HCT116 (cell line): ENCODE results near the gene IRF4. TPM values are rescaled to one million over a fixed set of nuclear protein-coding genes. Genes with fewer than 3 reads are reported as not detected.

Source experiments
- ATAC-seq: fragments of 200-7000 bp; cut with Tn5 transposase; 2 replicates; pipeline ENCODE4 v1.9.1; 2020; ENCODE audit warnings: mild to moderate bottlenecking, moderate library complexity
- BruUV-seq: library from RNA; stranded (reverse); fragments of 400-500 nt; replicated peaks from 2 replicates; lab custom pipeline; 2021; lab: Mats Ljungman, UMichigan
- CTCF ChIA-PET: fragments of 300-600 bp; sonication (Branson Sonifier 250); formaldehyde crosslinking; loops from one replicate; lab custom pipeline; 2021; ENCODE audit warnings: antibody characterized with exemption; lab: Charles Lee
- POLR2A ChIA-PET: fragments of 300-600, 350-600 bp; sonication (Branson Sonifier 250); formaldehyde crosslinking; loops from one replicate; lab custom pipeline; 2021; ENCODE audit warnings: antibody characterized with exemption; lab: Charles Lee
- RAD21 ChIA-PET, 2 experiments: fragments of 300-600 bp; sonication (Branson Sonifier 250); formaldehyde crosslinking; loops; one replicate each; lab custom pipeline; 2023; ENCODE audit warnings: low total read pairs in 2 of 2; ENCODE audit not compliant: uncharacterized antibody in 2 of 2, unreplicated experiment in 2 of 2, low non-redundant PET in 1 of 2; lab: Charles Lee
- DNase-seq: peaks from one replicate; pipeline ENCODE4 v3.0.0-alpha.2; 2010; ENCODE audit warnings: low read depth, low spot score
- H2AFZ ChIP-seq: fragments of 200-600 bp; shearing (Covaris generic), sonication (generic); 2 replicates; pipeline ENCODE4 v1.6.1; 2017; ENCODE audit warnings: low read depth, mixed run types, mixed read lengths, antibody characterized with exemption, low read length; ENCODE audit not compliant: poor library complexity, severe bottlenecking
- H3K27ac ChIP-seq: 2 replicates; pipeline ENCODE4 v1.5.1; 2012; ENCODE audit warnings: low read depth, low read length
- H3K27me3 ChIP-seq: fragments of 200-600 bp; sonication (generic); 2 replicates; pipeline ENCODE4 v1.6.1; 2016; ENCODE audit warnings: mixed run types, low read length, mixed read lengths; ENCODE audit not compliant: insufficient read depth
- H3K36me3 ChIP-seq, 2 experiments: fragments of 200-500 bp in 1 of 2; fragments of 200-600 bp in 1 of 2; sonication (Bioruptor generic) in 1 of 2; sonication (generic) in 1 of 2; 2 replicates each; pipeline versions ENCODE4 v1.5.1 to v1.6.1; 2014 to 2016; ENCODE audit warnings: low read length in 2 of 2, inconsistent platforms in 1 of 2, mixed read lengths in 1 of 2, mixed run types in 1 of 2; ENCODE audit not compliant: insufficient read depth in 2 of 2, control insufficient read depth in 1 of 2
- H3K4me1 ChIP-seq, 2 experiments: fragments of 200-600 bp in 1 of 2; sonication (generic) in 1 of 2; 2 replicates each; pipeline versions ENCODE4 v1.5.1 to v1.6.1; 2012 to 2017; ENCODE audit warnings: low read length in 2 of 2, inconsistent platforms in 1 of 2, mild to moderate bottlenecking in 1 of 2, mixed read lengths in 1 of 2, mixed run types in 1 of 2, moderate library complexity in 1 of 2; ENCODE audit not compliant: insufficient read depth in 2 of 2, control insufficient read depth in 1 of 2
- H3K4me2 ChIP-seq: fragments of 200-600 bp; sonication (generic); 2 replicates; pipeline ENCODE4 v1.6.1; 2017; ENCODE audit warnings: mixed run types, low read length, mixed read lengths
- H3K4me3 ChIP-seq, 2 experiments: fragments of 200-600 bp in 1 of 2; sonication (generic) in 1 of 2; replicated peaks in 1 of 2; 2 replicates each; pipeline ENCODE4 v1.5.1; 2011 to 2016; ENCODE audit warnings: low read length in 2 of 2, control low read depth in 1 of 2, low read depth in 1 of 2, mild to moderate bottlenecking in 1 of 2, mixed read lengths in 1 of 2, mixed run types in 1 of 2
- H3K79me2 ChIP-seq: fragments of 200-600 bp; sonication (generic); 2 replicates; pipeline ENCODE4 v1.6.1; 2017; ENCODE audit warnings: mild to moderate bottlenecking, mixed run types, low read length, moderate library complexity, mixed read lengths; ENCODE audit not compliant: insufficient read depth
- H3K9ac ChIP-seq: fragments of 200-600 bp; sonication (generic); 2 replicates; pipeline ENCODE4 v1.6.1; 2016; ENCODE audit warnings: low read length, mixed read lengths
- H3K9me2 ChIP-seq: fragments of 200-600 bp; sonication (generic), shearing (Covaris generic); 2 replicates; pipeline ENCODE4 v1.6.1; 2017; ENCODE audit warnings: mixed run types, mild to moderate bottlenecking, moderate library complexity; ENCODE audit not compliant: insufficient read depth
- H3K9me3 ChIP-seq, 2 experiments: fragments of 200-500 bp in 1 of 2; fragments of 200-600 bp in 1 of 2; sonication (Bioruptor generic) in 1 of 2; sonication (generic) in 1 of 2; 2 replicates each; pipeline ENCODE4 v1.6.1; 2014 to 2017; ENCODE audit warnings: low read length in 2 of 2, mixed read lengths in 2 of 2, inconsistent platforms in 1 of 2, low read depth in 1 of 2, mild to moderate bottlenecking in 1 of 2, mixed run types in 1 of 2, moderate library complexity in 1 of 2; ENCODE audit not compliant: control insufficient read depth in 1 of 2, insufficient read depth in 1 of 2
- H4K20me1 ChIP-seq: fragments of 200-600 bp; sonication (generic), shearing (Covaris generic); 2 replicates; pipeline ENCODE4 v1.6.1; 2017; ENCODE audit warnings: mixed run types, mild to moderate bottlenecking, moderate library complexity; ENCODE audit not compliant: insufficient read depth
- ATF3 ChIP-seq: IDR thresholded peaks from 2 replicates; pipeline ENCODE4 v1.6.1; 2012
- CBX3 ChIP-seq: IDR thresholded peaks from 2 replicates; pipeline ENCODE4 v1.6.1; 2012; ENCODE audit warnings: low read depth
- CTCF ChIP-seq, 3 experiments: fragments of 200-600 bp in 1 of 3; sonication (generic) in 1 of 3; IDR thresholded peaks in 2 of 3; conservative IDR thresholded peaks in 1 of 3; 2 replicates each; pipeline ENCODE4 v1.5.1; 2012 to 2017; ENCODE audit warnings: low read depth in 2 of 3, low read length in 2 of 3, antibody characterized with exemption in 1 of 3, borderline replicate concordance in 1 of 3, control low read depth in 1 of 3, mild to moderate bottlenecking in 1 of 3, mixed read lengths in 1 of 3, mixed run types in 1 of 3, moderate library complexity in 1 of 3; ENCODE audit not compliant: insufficient read depth in 1 of 3
- ELF1 ChIP-seq: IDR thresholded peaks from 2 replicates; pipeline ENCODE4 v1.6.1; 2012; ENCODE audit warnings: low read depth, borderline replicate concordance
- EZH2phosphoT487 ChIP-seq: fragments of 200-600 bp; IDR thresholded peaks from 2 replicates; pipeline ENCODE4 v1.6.1; 2018; ENCODE audit warnings: antibody characterized with exemption, borderline replicate concordance
- POLR2AphosphoS5 ChIP-seq: IDR thresholded peaks from 2 replicates; pipeline ENCODE4 v1.6.1; 2011; ENCODE audit warnings: mild to moderate bottlenecking, low read depth, low read length, moderate library complexity
- REST ChIP-seq: IDR thresholded peaks from 2 replicates; pipeline ENCODE4 v1.6.1; 2012; ENCODE audit warnings: low read depth
- SIN3A ChIP-seq: IDR thresholded peaks from 2 replicates; pipeline ENCODE4 v1.6.1; 2012; ENCODE audit warnings: low read depth
- TCF7L2 ChIP-seq: IDR thresholded peaks from 2 replicates; pipeline ENCODE4 v1.7.0; 2011; ENCODE audit warnings: borderline replicate concordance, inconsistent platforms; ENCODE audit not compliant: insufficient read depth, insufficient read length; ENCODE audit errors: extremely low read depth
- ZBTB33 ChIP-seq: IDR thresholded peaks from 2 replicates; pipeline ENCODE4 v1.6.1; 2011; ENCODE audit warnings: mild to moderate bottlenecking, low read length, moderate library complexity; ENCODE audit not compliant: insufficient replicate concordance; ENCODE audit errors: extremely low read depth
- intact Hi-C: fragments of 100-400 bp; cut with micrococcal nuclease; formaldehyde crosslinking; loops from 2 replicates; pipeline ENCODE4 v1.10.0; 2022
- total RNA-seq: library from RNA; stranded (reverse); gene quantifications from one replicate; pipeline ENCODE4 v1.2.1, GENCODE V29; 2021; ENCODE audit not compliant: unreplicated experiment

Gene IRF4
- total RNA-seq, 1 experiment from 2014 or later = 1.2 TPM

- RAD21 ChIA-PET = no interaction called here
- BruUV-seq = no TSS peak
- Histone ChIP-seq H3K9me3 (no peaks in the 10 kb centered on the region), H3K79me2 (no peaks in the 10 kb centered on the region), H3K36me3 (no peaks in the 10 kb centered on the region), H3K27ac (no peak overlapping the region), H3K9me2 (no peaks in the 10 kb centered on the region), H2AFZ (no peak overlapping the region), H3K27me3 (0 out of 2 replicates have a peak, but pooled peaks cover 5% of the 10 kb centered on the region), H3K4me1 (peaks cover 0 to 7% of the 10 kb centered on the region in 2 experiments; a peak in 1 of 4 replicates), H4K20me1 (no peaks in the 10 kb centered on the region), H3K4me3 (no peak overlapping the region), H3K9ac (no peak overlapping the region), H3K4me2 (no peak overlapping the region)
- no peak for ATAC-seq
- CTCF ChIA-PET = no interaction called here
- POLR2A ChIA-PET = no interaction called here
- DNase-seq = no peak
- TF ChIP-seq EZH2phosphoT487 (no peak), TCF7L2 (no peak)
- intact Hi-C loops = no loop called here
Observed at GRCh38 chr6:448296-449056, 56.9 kb downstream of the IRF4 start.

- ATAC-seq = no peak
- Histone ChIP-seq H3K4me3 (no peak overlapping the region), H3K9ac (no peak overlapping the region), H4K20me1 (no peaks in the 10 kb centered on the region), H3K4me1 (peaks cover 0 to 7% of the 10 kb centered on the region in 2 experiments; a peak in 1 of 4 replicates), H3K9me3 (no peaks in the 10 kb centered on the region), H2AFZ (no peak overlapping the region), H3K79me2 (no peaks in the 10 kb centered on the region), H3K27me3 (0 out of 2 replicates have a peak, but pooled peaks cover 5% of the 10 kb centered on the region), H3K4me2 (no peak overlapping the region), H3K9me2 (no peaks in the 10 kb centered on the region), H3K27ac (no peak overlapping the region), H3K36me3 (no peaks in the 10 kb centered on the region)
- RAD21 ChIA-PET = no interaction called here
- intact Hi-C loops = no loop called here
- BruUV-seq = no TSS peak
- CTCF ChIA-PET = no interaction called here
- no peak for DNase-seq
- POLR2A ChIA-PET = no interaction called here
- no peak for TF ChIP-seq ZBTB33
- no peak for TF ChIP-seq CTCF (IDR thresholded peaks at IDR 0.05 in 2 of 3, conservative IDR thresholded peaks at IDR 0.05 in 1 of 3; ENCODE audit: borderline replicate concordance in 1 of 3, insufficient read depth in 1 of 3, low read depth in 2 of 3, low read length in 2 of 3)
- no peak for TF ChIP-seq ATF3
- TF ChIP-seq POLR2AphosphoS5 = no peak
- TF ChIP-seq SIN3A = no peak
- no peak for TF ChIP-seq ELF1
- no peak for TF ChIP-seq CBX3
- TF ChIP-seq REST = no peak
Observed at GRCh38 chr6:449057-449430, 57.5 kb downstream of the IRF4 start.
